Glomerular endothelial cell (primary cell): Measurements from ENCODE around the gene MGST3. TPM values are rescaled to one million over a fixed set of nuclear protein-coding genes. Genes with fewer than 3 reads are reported as not detected.
A peak's percentile ranks its signal among the peaks of the same experiment; 100 is the strongest.
"Not testable (repeated sequence)": the region's sequence is repeated elsewhere in the genome, so short reads cannot be mapped to it uniquely, and the experiment has no call there.

Source experiments
- DNase-seq: peaks from one replicate; pipeline ENCODE4 v3.0.0-alpha.2; 2011; ENCODE audit warnings: low read depth, low spot score; ENCODE audit errors: extremely low read depth
- total RNA-seq: library from RNA; depleted of rRNA; stranded (reverse); fragments of >200 nt; gene quantifications from 2 replicates; pipeline ENCODE4 v1.2.3, GENCODE V29; 2015

Gene MGST3
- total RNA-seq: 227 and 290 TPM in 2 replicates

DNA sequence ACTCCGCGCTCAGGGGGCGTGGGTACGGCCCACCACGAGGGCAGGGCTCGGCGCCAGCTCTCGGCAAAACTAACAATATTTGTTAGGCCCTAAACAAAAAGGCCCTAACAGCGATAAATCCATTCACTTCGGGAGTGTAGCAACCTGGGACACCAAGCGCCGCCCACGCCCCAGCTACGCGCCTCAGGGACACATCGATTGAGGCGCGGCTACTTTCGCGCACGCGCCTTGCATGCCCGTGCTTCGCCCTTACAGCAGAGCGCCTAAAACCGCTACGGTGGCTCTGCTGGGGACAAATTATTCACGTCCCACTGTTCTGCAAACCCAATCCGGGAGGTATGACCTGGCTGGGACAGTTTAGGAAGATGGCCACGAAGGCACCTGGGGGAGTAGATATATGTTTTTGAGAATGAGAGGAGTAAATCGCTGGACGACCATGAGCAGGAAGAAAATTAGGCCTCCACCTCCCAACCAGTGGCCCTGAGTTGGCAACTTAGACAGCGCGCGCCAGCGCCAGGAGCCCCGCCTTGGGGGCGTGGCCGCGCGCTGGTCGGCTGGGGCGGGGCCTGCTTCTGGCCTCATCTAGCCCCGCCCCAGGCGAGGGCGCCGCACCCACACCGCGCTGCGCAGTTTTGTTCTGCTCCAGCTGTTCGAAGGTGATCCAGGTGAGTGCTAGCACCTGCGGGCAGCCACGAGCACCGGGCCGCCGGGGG is at the start of gene MGST3:
TSS of gene MGST3 (plus strand) at position 606 of the 713 bp plus-strand sequence. CDS start 18,614 bp downstream, outside the sequence.
- peak; percentile 82 for DNase-seq

DNA sequence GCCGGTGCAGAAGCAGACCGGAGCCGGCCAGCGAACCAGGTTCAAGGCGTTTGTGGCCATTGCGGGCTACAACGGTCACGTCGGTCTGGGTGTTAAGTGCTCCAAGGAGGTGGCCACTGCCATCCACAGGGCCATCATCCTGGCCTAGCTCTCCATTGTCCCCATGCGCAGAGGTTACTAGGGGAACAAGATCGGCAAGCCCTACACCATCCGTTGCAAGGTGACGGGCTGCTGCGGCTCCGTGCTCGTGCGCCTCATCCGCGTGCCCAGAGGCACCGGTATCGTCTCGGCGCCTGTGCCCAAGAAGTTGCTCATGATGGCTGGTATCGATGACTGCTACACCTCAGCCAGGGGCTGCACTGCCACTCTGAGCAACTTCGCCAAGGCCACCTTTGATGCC is 49.1 kb upstream of the MGST3 start:
- no peak for DNase-seq

DNA sequence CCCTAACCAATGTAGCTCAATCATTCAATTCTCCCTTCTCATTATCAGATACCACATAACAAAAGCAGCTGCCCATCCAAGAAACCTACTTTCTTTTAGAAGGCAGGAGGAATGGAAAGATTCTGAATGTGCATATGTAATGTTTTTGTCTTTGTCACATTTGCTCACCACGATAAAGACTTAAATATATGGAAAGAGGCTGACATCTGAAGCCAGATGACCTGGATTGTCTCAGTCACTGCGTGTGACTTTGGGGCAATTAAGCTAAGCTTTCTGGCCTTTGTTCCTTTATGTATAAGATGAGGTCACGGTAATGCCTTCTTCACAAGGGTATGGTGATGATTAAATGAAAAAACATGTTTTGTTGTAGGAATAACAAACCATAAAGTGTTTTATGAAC is 44.6 kb upstream of the MGST3 start:
- no peak for DNase-seq

DNA sequence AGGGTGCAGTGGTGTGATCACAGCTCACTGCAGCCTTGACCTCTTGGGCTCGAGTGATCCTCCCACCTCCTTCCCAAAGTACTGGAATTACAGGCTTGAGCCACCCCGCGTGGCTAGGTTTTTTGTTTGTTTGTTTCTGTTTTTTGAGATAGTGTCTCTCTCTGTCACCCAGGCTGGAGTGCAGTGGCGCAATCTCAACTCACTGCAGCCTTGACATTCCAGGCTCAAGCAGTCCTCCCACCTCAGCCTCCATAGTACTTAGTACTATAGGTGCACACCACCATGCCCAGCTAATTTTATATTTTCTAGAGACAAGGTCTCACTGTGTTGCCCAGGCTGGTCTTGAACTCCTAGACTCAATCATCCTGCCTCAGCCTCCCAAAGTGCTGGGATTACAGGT is 39.6 kb upstream of the MGST3 start:
- not testable (repeated sequence) for DNase-seq

DNA sequence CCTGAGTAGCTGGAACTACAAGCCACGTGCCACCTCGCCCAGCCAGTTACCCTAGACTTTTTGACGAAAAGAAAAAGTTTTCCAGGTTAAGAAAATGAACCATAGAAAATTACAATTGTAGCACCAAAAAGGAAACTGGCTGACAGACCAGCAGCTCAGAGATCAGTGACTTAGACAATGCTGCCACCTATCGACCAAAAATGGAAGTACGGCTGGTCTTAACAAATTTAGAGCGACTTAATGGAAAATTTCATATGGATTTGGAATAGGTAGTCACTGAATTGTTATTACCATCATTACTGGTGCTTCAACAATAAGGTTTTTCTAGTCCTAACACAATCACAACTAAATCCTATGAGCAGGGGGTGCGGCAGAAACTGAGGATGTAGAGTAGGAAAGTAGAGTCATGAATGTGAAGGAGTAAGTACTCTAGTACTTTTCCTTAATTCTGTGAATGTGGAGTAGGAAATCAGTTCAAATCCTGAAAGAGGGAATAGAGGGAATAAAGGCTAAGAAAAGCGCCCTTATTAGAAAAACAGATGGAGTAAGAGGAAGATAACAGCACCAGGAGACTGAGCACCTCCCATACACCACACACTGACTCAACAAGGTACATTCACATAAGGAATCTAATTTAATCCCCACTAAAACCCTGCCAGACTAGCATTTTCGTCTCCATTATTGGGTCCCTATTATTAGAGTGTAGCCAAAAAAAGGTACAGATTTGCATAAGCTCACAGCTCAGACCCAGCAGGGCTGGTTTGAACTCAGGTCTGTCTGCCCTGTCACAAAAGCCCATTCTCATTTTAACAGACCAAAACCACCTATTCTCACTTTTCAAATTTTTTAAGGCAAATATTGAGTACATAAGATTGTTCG is 37.9 kb upstream of the MGST3 start:
- DNase-seq: peak; percentile 79

DNA sequence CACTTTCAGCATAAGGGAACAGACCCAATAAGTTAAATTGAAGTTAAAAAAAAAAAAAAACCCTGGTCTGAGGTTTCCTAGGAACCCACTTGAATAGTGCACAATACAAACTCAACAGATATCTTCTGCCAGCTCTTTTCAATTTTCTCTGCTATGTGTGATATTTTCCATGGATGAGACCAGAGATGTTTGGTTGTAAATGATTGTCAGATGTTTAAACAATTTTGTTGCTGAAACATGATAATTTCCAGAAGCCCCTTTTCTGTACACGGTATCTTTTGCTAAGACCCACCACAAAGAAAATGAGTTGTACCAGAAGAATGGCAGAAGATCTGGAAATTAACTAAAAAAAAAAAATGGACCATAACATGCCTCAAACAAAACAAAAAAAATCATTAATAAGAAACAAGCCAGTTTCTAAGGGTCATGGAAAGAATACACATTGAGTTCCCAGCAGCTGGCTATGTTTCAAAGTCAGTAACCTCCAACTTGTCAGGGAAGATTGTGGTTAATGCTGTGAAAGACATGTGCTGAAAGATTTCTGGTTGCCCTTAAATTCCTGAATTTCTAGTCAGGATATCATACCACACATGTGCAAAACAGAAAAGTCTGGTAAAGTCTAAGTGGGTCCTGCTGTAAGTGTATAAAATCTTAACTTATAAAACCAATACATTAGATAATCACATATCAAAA is 35.6 kb upstream of the MGST3 start:
- DNase-seq: no peak

DNA sequence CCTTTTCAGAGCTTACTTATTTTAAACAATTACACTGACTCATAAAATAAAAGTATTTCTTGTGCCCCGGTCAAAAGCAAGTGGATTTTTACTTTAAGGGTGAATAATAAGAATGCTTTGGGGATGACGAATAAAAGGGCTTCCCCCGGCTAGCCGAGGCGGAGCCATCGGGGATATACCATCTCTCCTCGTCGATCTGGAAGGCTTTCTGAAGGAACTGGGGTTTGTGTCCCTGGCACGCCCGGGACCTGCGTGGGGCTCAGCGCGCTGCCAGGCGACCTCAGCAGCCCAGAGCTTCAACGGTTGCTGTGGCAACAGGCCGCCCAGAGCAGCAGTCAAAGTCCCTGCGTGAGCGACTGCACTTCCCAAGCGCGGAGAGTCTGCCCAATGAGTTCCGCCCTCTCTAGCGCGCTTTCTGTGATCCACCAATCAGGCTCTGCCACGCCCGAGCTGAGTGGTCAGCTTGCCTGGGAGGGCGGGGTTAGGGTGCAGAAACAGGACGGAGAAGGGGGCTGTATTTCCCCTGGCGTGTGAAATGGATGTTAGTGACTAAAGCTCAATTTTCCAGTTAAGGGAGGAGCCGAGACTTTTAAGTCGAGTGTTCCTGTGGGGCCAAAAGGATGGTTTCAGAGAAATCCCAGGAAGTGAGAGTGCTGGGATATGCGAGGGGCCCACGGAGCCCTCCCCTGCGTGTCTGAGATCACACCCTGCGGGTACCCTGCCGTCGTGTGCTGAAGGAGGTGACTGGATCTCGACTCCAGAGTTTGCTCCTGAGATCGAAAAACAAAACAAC is 33.0 kb upstream of the MGST3 start:
- peak; percentile 88 for DNase-seq

DNA sequence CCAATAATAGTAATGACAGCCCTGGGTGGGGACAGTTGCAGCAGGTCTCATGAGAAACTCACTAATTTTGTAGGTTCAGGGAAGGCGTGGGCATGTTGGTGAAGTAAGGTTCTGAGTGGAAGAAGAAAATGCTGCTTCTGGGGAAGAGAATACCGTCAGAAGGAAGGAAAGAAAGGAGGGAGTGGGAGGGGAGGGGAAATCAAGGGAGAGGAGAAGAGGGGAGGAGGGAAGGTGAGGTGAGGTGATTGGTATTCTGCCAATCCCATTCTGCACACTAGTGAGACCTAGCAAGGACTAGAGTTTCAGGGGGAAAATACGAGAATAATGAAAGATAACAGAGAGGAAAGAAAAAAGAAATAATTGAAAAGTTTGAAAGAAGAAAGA is 32.4 kb upstream of the MGST3 start:
- DNase-seq: no peak

DNA sequence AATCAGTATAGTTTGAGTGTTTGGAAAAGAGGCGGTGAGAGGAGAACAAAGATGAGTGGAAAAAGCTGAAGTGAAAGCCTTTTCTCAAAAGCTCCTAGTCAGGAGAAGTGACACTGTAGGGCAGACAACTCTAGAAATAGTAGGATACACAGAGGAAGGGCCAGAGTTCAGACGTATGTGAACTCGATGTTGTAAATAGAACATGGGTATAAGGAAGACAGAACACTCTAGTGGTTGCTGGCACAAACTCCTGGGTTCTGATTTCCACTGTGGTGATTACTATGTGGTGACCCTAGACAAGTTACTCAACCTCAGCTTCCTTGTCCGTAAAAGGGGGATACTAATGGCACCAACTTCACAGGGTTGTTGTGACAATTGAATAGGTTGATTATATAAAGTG is 30.2 kb upstream of the MGST3 start:
- no peak for DNase-seq

DNA sequence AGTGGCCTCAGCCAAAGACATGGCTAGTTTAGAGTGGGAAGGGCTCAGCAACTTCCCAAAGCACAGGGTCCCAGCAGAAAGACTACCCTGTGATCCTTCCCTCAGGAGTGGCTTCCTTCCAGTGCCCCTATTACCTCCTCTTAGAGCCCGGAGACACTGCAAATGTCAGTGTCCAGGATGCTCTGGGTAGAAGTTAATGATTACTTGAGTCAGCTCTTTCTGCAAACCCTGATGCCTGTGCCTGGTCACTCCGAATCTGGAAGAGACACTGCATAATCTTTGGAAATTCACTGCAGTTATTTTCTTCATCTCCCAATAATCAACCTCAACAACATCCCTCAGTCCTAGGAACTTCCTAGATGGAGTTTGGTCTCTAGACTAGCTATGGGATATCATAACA is 27.2 kb upstream of the MGST3 start:
- DNase-seq: no peak

DNA sequence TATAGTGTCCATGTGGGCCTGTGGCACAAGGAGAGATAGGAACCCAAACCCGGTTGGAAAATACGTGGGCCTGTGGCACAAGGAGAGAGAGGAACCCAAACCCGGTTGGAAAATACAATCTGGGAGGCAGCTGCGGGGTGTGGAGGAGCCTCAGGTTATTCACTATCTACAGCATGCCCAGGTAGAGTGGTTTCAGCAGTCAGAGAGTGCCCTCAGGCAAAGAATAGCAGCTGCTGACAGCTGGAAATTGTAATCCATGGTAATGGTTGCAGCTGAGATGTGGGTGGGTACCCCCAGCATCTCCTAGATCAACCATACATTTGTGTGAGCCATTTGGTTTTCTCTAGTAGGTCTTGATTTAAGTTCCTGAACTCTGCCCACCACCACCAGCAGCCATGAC is 25.8 kb upstream of the MGST3 start:
- DNase-seq: no peak

DNA sequence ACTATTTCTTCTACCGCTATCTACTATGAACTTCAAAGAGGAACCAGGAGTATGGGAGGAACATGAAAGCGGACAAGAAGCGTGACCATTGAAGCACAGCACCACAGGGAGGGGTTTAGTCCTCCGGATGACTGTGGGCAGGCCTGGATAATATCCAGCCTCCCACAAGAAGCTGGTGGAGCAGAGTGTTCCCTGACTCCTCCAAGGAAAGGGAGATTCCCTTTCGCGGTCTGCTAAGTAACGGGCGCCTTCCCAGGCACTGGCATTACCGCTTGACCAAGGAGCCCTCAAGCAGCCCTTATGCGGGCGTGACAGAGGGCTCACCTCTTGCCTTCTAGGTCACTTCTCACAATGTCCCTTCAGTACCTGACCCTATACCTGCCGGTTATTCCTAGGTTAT is 24.4 kb upstream of the MGST3 start:
- not testable (repeated sequence) for DNase-seq

DNA sequence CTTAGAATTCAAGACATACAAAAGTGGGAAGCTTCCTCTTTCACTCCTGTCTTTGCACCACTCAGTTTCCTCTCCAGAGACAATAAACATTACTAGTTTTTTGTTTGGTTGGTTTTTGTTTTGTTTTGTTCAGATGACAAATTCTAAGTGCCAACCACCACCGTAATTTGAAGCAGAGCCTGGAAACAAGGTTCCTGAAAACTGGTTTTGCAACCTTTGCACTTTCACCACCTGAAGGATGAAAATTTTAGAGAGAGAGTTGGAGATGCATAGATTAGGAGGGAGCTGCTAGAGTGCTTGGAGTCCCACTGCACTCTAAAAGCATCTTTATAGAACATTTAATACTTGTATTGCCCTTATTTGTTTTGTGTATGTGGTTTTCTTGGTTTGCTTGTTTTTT is 20.2 kb upstream of the MGST3 start:
- no peak for DNase-seq

DNA sequence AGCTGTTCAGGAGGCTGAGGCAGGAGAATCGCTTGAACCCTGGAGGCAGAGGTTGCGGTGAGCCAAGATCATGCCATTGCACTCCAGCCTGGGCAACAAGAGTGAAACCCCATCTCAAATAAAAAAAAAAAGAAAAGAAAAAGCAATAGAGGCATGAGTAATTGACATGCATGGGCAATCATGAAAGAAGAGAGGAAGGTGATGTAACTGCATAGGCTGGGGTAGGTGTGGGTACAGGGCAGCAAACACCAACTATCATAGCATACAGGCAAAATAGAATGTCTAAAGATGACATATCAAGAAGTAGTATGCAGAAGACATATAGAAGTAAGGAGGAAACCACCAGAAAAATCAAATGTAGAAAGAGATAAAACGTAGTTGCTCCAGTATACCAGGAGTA is 19.0 kb upstream of the MGST3 start:
- no peak for DNase-seq

DNA sequence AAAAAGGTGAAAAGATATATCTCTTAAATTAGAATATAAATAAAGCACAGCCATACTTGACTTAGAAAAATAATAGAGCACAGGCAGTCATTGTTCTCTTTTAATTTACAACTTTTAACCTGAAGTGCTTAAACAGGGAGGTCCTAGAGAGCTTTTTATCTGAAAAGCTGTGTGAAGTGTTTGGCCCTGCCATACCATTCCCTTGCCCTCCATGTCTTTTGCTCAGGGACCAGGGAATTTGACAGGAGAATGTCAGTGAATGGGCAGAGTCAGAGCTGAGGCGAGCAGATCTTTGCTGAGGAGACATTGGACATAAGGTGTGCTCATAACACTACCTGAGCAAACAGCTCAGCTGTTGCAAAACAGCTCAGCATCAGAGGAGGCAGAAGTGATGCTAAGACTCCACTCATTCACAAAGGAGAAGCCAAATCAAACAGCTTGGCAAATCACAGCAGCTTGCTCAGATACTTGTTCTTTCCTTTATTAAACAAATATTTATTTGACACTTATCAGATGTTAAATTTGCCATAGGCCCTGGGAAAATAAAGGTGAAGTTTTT is 14.9 kb upstream of the MGST3 start:
- no peak for DNase-seq

DNA sequence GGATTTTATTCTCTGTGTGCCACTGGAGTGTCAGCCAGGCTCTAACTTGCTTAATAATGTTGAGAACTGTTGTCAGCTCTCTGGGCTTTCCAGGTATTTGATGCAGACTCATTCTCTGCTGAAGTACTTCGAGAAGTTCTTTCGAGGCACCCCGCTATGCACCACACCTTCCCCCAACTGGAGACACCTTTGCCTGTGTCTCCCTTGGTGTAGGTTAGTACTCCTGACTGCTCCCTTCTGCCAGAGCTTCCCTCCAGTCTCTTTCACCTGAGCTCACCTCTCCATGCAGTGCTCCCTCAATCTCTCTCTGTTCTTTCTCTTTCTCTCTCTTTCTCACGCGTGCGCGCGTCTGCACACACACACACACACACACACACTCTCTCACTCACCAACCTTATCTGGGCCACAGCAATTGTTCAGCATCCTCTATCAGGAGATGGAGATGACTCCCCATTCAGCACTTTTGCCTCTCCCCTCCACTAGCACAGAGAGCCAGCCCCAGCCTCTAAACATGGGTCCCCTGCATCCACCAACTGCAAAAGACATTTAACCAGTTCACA is 14.0 kb upstream of the MGST3 start:
- no peak for DNase-seq

DNA sequence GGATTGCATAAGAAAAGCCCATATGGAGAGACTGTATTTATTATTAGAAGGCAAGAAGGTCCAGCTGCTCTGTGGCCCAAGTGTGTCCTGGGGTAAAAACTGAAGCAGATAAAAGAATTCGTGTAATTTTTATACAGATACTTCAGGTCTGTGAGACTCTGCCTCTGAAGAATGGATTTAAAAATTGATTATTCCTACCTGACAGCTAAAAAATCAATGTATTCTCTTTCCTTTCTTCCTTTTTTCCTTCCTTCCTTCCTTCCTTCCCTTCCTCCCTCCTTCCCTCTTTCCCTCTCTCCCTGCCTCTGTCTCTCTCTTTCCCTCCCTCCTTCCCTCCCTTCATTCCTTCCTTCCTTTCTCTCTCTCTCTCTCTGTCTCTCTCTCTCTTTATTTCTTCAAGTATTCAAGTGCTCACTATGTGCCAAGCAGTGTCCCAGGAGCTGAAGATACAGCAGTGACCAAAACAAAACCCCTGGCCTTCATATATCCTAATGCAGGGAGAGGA is 11.3 kb upstream of the MGST3 start:
- no peak for DNase-seq

DNA sequence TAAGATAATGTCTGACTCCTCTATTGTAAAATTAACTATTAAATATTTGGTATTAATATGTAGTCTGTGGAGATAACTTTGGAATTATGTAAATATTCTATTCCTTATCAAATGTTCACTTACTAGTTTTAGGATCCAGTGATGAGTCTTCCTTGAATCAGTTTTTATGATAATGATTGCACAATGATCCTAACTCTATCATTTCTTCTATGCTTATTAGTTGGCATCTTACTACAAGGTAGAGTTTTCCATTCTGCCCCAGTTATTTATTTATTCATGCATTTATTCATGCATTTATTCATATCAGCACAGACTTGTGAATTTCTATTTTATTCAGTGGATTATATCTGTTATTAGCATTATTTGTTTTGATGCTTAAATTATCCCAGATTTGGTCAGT is 7.4 kb upstream of the MGST3 start:
- no peak for DNase-seq

DNA sequence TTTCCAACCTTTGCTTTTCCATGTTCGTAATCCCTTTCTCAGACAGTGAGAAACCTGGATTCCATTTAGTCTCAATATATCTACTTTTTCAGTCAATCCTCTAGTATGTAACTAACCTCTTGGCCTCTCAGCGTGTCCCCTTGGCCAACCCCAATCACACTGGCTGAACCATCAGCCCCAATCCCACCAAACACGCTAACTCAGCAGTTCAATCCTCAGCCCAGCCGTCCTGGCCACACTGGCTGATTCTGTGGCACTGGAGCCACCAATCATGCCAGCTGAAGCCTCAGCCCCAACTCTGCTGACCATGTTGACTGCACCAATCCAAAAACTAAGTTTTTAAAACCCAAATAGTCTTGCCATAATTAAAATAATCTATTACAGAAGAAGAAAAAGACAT is 6.6 kb upstream of the MGST3 start:
- DNase-seq: no peak
